ENCODE data around the gene MYBPC2.
"Not testable (repeated sequence)": the region's sequence is repeated elsewhere in the genome, so short reads cannot be mapped to it uniquely, and the experiment has no call there.

The MYBPC2 gene

DNA sequence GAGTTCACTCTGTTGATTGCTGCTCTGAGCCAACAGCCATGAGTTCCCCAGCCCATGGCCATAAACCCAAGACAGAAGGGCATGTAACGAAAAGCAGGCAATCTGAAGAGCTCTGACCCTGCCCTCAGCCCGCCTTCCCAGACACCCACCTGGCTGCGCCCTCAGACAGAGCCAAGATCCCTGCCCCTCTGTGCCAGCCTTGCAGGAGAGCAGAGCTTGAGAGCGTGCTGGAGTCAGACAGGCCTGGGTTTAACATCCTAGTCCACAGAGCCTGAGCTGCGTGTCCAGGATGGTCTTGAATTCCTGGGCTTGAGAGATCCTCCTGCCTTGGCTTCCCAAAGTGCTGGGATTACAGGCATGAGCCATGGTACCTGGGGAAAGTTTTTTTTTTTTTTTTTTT is 24.6 kb downstream of the MYBPC2 start:
- in situ Hi-C loops (cut with MboI; ENCODE audit: low sequenced_read_pairs): no loop called here

DNA sequence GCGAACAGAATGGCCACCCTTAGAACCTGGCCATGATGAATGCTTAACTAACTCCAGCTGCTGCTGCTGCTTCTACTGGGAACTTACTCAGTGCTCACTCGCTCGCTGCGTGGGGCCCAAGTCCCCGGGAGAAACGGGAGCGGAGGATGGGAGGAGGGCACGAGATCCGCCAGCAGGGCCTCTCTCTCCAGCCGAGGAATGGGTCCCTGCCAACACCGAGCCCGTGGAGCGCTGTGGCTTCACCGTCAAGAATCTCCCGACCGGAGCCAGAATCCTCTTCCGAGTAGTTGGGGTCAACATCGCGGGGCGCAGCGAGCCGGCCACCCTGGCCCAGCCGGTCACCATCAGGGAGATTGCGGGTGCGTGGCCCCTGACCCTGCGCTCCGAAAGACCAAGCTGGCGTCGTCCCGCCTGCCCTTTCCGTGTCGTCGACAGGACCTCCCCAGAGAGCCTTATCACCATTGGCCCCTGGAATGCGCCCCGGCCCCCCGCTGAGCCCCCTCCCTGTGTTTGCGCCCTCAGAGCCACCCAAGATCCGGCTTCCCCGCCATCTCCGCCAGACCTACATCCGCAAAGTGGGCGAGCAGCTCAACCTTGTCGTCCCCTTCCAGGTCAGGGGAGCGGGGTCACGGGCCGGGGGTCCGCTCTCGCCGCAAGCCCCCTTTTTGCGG is 25.8 kb downstream of the MYBPC2 start:
- in situ Hi-C loops (cut with MboI; ENCODE audit: low sequenced_read_pairs): no loop called here

DNA sequence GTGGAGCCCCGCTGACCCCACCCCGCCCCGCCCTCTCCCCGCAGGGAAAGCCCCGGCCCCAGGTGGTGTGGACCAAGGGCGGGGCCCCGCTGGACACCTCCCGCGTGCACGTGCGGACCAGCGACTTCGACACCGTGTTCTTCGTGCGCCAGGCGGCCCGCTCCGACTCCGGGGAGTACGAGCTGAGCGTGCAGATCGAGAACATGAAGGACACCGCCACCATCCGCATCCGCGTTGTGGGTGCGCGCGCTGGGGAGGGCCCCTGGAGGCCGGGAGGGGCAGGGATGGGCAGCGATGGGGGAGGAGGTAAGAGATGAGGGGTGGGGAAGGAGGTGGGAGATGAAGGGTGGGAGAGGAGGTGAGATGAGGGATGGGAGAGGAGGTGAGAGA is 26.4 kb downstream of the MYBPC2 start:
- in situ Hi-C loops (cut with MboI; ENCODE audit: low sequenced_read_pairs): no loop called here

DNA sequence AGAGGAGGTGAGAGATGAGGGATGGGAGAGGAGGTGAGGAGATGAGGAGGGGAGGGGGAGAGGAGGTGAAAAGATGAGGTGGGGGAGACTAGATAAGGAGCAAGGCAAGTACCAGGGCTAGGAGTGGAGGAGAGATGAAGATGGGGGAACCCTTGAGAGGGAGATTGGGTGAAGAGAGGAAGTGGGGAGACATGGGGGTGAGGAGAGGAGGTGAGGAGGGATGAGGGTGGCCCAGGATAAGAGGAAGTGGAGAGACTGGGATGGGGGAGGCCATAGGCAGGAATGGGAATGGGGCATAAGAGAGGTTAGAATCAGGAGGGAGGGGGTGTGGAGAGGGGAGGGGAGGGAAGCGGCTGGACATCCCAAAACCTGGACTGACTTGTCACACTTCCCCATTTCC is 26.9 kb downstream of the MYBPC2 start:
- in situ Hi-C loops (cut with MboI; ENCODE audit: low sequenced_read_pairs): loop anchor here (10.0 kb wide), 1 partner anchor 95 kb away; the partner anchor contains the start of gene NAPSA

DNA sequence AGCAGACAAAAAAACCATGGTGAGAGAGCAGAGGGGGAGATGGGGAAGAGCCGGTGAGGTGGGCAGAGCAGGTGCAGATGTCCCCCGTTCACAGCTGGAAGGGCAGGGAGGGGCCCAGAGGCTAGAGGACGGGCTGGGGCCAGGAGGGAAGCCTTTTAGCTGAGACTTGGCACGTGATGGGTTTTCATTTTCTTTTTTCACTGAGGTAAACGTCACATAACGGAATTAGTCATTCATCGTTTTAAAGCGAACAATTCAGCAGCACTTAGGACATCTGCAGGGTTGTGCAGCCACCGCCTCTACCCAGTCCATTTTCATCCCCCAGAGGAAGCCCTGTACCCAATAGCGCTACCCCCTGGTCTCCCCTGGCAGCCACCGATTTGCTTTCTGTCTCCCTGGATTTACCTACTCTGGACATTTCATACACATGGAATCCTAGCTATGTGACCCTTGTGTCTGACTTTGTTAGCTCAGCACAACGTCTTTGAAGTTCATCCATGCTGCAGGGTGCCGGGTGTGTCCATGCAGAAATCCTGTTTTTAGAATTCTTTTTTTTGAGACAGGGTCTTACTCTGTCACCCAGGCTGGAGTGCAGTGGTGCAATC is 27.6 kb downstream of the MYBPC2 start:
- in situ Hi-C loops (cut with MboI; ENCODE audit: low sequenced_read_pairs): loop anchor here (10.0 kb wide), 1 partner anchor 95 kb away; the partner anchor contains the start of gene NAPSA

DNA sequence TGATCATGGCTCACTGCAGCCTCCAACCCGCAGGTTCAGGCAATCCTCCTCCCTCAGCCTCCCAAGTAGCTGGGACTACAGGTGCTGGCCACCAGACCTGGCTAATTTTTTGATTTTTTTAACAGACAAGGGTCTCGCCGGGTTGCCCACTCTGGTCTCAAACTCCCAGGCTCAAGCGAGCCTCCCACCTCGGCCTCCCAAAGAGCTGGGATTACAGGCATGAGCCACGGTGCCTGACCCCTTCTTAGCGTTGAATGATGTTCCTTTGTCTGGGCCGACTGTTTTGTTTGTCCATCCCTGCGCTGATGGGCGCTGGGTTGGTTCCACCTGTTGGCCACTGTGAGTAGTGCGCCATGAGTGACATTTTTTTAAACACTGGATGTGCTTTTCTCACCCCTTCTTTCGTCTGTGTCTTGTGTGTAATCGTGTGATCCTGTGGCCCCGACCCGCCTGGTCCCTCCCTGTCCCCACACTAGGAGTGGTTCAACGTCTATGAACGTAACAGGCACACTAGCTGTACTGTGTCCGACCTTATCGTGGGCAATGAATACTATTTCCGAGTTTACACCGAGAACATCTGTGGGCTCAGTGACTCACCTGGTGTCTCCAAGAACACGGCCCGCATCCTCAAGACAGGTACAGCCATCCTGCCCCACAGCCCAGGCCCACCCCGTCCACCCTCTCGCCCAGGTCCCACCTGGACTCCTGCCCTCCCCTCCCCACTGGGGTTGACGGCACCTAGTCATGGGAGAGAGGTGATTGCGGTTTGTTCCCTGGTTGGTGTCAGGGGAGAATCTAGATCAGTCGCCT is 28.6 kb downstream of the MYBPC2 start:
- in situ Hi-C loops (cut with MboI; ENCODE audit: low sequenced_read_pairs): loop anchor here (10.0 kb wide), 1 partner anchor 96 kb away; the partner anchor contains the start of gene NAPSA

DNA sequence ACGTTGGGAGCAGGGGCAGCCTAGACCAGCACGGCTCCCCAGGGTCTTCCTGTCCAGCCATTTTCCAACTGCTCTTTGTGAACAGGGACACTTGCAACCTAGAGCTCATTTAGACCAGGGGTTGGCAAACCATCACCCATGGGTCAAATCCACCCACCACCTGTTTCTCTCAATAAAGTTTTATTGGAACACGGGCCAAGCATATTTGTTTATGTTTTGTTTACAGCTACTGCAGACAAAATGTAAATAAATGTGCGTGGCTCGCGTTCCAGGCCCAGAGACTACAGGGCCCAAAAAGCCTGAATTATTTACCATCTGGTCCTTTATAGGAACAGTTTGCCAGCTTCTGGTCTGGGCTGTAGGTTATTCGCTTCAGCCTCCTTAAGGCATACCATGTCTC is 30.3 kb downstream of the MYBPC2 start:
- in situ Hi-C loops (cut with MboI; ENCODE audit: low sequenced_read_pairs): loop anchor here (10.0 kb wide), 1 partner anchor 98 kb away; the partner anchor contains the start of gene NAPSA

DNA sequence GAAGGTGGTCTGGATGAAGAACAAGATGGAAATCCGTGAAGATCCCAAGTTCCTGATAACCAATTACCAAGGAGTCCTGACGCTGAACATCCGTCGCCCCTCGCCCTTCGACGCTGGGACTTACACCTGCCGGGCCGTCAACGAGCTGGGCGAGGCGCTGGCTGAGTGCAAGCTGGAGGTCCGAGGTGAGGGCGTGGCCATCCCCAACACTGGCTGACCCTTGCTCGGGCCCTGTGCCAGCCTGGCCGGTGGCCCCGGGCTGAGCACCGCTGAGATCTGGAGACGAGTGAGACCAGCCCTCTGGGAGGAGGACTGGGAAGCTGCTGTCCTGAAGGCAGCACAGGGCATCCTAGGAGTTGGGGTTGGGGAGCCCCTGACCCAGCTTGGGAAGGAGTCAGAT is 31.7 kb downstream of the MYBPC2 start:
- in situ Hi-C loops (cut with MboI; ENCODE audit: low sequenced_read_pairs): loop anchor here (10.0 kb wide), 1 partner anchor 100 kb away; the partner anchor contains the start of gene NAPSA

DNA sequence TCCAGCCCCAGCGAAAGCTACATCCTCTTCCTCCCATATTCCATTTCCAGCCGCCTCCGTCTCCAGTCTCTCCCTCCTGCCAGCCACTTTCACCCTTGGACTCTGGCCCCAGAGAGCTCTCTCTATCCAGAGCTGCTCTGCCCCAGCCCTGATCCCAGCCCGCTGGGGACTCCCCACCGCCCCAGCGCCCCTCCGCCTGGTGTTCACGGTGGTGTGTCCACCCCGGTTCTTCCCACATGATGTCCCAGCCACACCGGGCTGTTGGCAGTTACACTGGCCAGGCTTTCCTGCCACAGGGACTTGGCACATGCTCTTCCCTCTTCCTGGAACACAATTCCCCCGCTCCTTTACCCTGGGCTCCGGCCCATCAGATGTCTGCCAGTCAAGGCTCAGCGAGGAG is 32.3 kb downstream of the MYBPC2 start:
- in situ Hi-C loops (cut with MboI; ENCODE audit: low sequenced_read_pairs): loop anchor here (10.0 kb wide), 1 partner anchor 100 kb away; the partner anchor contains the start of gene NAPSA

DNA sequence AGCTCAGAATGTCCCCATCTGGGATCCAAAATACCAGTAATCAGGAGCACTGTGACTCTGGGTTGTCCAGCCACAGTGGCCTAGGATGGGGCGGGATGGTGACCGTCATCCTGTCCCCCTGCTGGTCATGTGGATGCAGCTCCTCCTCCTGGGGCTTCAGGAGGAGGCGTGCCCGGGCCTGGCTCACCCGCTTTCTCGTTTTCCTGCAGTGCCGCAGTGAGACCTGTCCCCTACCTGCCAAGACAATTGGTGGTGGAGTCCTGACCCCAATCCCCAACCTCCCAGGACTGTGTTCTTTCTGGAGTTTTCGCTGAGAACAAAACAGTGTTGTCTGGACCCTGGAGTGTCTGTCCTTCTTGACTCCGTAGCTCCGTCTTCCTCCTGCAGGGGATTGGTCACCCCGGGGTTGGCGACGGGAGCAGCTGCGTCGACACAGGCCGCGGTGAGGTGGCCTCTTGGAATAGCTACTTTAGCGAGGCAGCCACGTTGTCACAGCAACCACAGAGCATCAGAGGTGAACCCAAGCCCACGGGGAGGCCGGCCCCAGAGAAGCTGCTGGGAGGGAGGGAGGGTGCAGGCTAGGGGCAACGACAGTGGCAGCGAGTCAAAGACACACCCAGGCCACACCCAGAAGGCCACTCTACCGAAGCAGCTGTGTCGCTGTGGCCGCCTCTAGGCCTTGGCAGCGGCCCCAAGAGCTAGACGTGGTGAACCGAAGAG is 33.5 kb downstream of the MYBPC2 start:
- in situ Hi-C loops (cut with MboI; ENCODE audit: low sequenced_read_pairs): loop anchor here (10.0 kb wide), 1 partner anchor 101 kb away; the partner anchor contains the start of gene NAPSA

DNA sequence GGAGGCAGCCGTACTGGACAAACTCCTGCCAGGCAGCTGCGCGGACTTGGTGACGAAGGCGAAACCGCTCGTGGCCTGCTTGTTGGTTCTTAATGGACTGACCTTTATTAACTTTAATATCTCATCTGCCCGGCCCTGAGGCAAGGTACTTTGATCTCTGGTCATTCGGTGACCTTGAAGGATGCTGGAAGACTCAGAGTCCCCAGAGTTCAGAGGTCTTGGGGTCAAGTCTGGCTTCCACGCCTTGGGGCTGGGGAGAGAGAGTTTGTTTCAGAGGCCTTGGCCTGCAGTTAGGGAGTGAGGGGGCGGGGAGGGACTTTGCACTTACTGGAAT is 34.0 kb downstream of the MYBPC2 start:
- in situ Hi-C loops (cut with MboI; ENCODE audit: low sequenced_read_pairs): loop anchor here (10.0 kb wide), 1 partner anchor 102 kb away; the partner anchor contains the start of gene NAPSA

DNA sequence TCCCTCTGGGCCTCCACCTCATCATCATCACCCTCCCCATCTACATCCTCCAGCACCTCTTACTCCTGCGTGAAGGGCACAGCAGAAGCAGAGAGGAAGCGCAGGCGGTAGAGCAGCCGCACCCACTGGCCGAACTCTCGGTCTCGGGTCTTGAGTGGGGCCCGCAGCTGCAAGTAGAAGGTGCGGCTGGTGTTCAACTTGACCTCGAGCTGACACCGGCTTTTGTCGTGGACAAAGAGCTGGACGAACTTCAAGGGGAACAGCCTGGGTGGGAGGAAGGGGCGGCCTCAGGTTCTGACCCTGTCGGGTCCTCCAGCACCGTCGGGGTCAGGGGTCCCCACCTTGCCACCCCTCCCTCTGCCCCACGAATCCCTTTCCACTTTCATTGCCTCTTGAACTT is 34.9 kb downstream of the MYBPC2 start:
- in situ Hi-C loops (cut with MboI; ENCODE audit: low sequenced_read_pairs): loop anchor here (10.0 kb wide), 1 partner anchor 103 kb away; the partner anchor contains the start of gene NAPSA

DNA sequence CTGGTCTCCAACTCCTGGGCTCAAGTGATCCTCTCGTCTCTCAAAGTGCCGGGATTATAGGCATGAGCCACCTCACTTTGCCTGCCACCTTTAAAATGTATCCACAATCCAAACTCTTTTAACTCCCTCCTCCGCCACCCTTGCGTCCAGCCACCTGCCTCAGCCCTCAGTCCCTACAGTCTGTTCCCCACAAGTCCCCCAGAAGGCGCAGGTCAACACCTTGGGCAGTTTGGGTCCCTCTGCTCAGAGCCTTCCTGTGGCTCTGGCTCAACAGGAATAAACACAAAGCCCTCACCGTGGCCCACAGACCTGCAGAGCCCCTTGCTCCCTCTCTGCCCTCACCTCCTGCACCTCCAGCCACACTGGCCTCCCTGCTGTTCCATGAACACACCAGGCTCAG is 36.1 kb downstream of the MYBPC2 start:
- in situ Hi-C loops (cut with MboI; ENCODE audit: low sequenced_read_pairs): loop anchor here (10.0 kb wide), 1 partner anchor 104 kb away; the partner anchor contains the start of gene NAPSA

DNA sequence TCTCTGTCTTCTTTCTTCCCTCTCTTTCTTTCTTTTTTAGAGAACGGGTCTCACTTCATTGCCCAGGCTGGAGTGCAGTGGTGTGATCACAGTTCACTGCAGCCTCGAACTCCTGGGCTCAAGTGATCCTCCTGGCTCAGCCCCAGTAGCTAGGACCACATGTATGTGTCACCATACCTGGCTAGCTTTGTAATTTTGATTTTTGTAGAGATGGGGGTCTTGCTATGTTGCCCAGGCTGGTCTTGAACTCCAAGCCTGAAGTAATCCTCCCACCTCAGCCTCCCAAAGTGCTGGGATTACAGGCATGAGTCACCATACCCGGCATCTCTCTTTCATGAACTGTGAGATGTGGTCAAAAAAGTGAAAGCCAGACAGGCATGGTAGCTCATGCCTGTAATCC is 40.6 kb downstream of the MYBPC2 start:
- in situ Hi-C loops (cut with MboI; ENCODE audit: low sequenced_read_pairs): not testable (repeated sequence)

DNA sequence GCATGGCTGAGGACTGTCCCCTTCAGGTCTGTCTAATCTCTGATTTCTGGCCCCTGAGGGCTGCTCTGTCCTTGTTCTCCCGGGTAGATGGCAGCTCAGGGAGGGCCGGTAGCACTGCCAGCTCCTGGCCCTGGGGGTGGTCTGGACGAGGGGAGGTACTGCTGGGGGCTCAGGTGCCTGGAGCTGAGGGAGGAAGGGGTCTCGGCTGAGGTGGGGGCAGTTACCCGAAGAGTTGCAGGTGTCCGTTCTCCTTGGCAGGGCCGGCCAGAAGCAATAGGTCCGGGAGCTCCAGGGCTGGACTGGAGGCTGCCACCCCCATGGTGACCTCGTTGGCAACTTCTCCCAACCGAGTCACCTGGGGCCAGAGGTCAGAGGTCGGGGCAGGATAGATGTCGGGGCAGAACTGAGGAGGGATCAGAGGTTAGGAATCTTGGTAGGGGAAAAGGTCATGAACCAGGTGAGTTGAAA is 42.4 kb downstream of the MYBPC2 start:
- in situ Hi-C loops (cut with MboI; ENCODE audit: low sequenced_read_pairs): no loop called here

DNA sequence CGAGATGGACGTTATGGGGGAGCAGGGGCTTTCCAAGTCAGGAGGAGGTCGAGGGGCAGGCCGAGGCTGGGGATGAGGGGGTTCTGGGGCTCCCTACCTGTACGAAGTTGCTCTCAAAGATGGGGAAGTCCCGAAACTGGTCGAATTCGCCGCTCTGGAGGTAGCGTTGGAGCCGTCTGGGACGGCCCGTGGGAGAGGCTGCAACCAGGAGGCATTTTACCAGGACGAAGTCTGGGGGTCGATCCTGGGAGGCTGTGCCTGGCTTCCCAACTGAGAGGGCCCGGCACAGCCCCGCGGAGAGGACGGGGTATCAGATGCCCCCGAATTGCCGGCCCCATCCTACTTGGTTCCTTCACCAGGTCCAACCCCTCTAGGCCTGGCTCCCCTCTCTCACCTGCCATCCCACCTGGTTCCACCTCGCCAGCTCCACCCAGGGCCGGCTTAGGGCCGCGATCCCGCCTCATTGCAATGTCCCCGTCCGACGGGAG is 43.1 kb downstream of the MYBPC2 start:
- in situ Hi-C loops (cut with MboI; ENCODE audit: low sequenced_read_pairs): no loop called here

DNA sequence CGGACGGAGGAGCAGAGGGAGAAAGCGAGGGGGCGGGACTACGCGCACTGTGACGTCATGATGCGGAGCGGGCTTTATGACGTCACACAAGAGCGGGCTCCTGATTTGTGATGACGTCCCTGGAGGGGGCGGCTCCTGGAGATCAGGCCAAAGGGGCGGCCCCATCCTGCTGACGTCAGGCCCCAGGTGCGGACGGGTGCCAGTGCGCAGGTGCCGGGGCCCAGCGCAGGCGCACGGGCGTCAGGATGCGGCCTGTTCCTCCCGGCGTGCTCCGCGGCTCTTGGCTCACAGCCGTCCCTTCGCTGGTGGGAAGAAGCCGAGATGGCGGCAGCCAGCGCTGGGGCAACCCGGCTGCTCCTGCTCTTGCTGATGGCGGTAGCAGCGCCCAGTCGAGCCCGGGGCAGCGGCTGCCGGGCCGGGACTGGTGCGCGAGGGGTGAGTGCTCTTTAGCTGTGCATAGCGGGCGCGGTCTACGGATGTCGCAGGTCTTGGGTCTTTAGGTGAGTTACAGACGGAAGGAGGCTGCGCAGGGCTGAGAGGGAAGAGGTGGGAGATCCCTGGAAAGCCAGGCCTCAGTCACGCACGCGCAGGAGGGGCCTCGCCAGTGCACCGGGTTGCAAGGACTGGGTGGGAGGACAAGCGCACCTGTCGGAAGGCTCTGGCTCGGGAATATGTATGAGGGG is 43.7 kb downstream of the MYBPC2 start, which contains the start of the genes EMC10 and GARIN5A:
EMC10 (plus strand) TSS at position 284 of the 683 bp plus-strand sequence; CDS start at position 322, 38 bp downstream.
GARIN5A (minus strand) TSS at position 625 of the 683 bp plus-strand sequence; CDS start at position 165, 460 bp downstream.
- in situ Hi-C loops (cut with MboI; ENCODE audit: low sequenced_read_pairs): no loop called here

DNA sequence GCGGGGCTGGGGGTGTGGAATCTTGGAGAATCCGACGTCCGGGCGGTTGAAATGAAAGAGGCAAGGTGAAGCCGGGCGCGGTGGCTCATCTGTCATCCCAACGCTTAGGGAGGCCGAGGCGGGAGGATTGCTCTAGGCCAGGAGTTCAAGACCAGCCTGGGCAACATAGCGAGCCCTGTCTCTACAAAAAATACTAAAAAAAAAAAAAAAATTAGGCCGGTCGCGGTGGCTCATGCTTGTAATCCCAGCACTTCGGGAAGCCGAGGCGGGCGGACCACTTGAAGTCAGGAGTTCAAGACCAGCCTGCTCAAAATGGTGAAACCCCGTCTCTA is 44.2 kb downstream of the MYBPC2 start:
- in situ Hi-C loops (cut with MboI; ENCODE audit: low sequenced_read_pairs): no loop called here

DNA sequence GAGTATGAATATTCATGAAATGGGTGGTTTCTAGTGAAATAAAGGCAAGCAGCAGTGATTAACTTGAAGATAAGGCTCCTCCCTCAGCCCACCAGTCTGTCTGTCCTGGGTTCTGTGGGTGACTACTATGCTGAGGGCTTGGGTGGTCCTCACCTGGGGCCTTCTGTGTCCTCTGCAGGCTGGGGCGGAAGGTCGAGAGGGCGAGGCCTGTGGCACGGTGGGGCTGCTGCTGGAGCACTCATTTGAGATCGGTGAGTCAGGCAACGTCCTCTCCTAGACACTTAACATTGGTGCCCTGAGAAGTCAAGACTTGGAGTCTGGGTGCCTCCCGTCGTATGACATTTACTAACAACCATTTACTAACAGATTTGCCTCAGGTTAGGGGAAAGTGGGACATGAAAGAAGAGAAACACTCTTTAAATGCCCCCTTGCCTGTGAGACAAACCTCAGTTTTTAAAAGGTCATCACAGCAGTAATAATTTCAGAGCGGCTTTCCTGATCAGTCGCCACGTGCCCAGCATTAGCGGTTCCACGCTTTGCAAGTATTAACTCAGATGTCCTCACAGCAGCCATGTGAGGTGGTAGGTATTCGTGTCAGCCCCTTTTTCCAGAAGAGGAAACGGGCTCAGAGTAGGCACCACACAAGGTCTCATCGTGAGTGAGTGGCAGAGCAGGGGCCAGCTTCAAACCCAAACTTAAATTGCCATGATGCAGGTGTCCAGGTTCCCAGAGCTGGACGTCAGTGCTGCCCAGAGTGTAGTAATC is 45.2 kb downstream of the MYBPC2 start:
- in situ Hi-C loops (cut with MboI; ENCODE audit: low sequenced_read_pairs): no loop called here

Data from HL-60/S4 treated with phorbol 12-myristate 13-acetate at 8.2 ng/mL for 4 days and 3 days (cell line).